ENCODE results near the gene DUSP8.
"Not testable (repeated sequence)": the region's sequence is repeated elsewhere in the genome, so short reads cannot be mapped to it uniquely, and the experiment has no call there.

Gene DUSP8

DNA sequence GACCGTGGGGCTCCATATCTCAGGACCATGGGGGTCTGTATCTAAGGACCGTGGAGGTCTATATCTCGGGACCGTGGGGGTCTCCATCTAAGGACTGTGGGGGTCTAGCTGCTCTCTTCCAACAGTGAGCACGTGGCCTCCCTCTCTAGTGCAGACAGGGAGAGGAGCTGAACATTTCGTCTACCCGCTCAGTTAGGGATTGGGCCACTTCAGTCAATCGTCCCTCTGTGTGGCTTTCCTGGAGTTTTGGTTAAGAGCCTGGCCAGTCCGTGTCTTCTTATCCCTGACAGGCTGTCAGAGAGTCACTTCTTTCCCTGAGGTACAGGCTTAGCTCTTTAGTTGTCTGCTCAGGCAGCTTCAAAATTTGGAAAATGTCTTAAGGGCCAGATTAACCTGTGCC, 9.9 kb upstream of the DUSP8 start:
- CTCF ChIA-PET: interaction anchor here (0.6 kb wide), 1 partner anchor 562 kb away, joined by 3 read pairs; no protein-coding TSS in a partner anchor

DNA sequence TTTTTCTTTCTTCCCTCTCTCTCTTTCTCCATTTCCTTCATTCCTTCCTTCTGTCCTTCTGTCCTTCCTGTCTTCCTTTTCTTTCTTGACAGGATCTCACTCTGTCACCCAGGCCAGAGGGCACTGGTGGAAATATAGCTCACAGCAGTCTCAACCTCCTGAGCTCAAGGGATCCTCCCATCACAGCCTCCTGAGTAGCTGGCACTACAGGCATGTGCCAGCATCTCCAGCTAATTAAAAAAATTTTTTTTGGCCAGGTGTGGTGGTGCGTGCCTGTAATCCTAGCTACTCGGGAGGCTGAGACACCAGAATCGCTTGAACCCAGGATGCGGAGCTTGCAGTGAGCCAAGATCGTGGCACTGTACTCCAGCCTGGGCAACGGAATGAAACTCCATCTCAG, 4.8 kb upstream of the DUSP8 start:
- TF ChIP-seq, protein P1, sequence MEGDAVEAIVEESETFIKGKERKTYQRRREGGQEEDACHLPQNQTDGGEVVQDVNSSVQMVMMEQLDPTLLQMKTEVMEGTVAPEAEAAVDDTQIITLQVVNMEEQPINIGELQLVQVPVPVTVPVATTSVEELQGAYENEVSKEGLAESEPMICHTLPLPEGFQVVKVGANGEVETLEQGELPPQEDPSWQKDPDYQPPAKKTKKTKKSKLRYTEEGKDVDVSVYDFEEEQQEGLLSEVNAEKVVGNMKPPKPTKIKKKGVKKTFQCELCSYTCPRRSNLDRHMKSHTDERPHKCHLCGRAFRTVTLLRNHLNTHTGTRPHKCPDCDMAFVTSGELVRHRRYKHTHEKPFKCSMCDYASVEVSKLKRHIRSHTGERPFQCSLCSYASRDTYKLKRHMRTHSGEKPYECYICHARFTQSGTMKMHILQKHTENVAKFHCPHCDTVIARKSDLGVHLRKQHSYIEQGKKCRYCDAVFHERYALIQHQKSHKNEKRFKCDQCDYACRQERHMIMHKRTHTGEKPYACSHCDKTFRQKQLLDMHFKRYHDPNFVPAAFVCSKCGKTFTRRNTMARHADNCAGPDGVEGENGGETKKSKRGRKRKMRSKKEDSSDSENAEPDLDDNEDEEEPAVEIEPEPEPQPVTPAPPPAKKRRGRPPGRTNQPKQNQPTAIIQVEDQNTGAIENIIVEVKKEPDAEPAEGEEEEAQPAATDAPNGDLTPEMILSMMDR (conservative IDR thresholded peaks at IDR 0.05; ENCODE audit: low read depth): no peak
- POLR2A ChIA-PET (ENCODE audit: low non-redundant PET): no interaction called here
- CTCF ChIA-PET: interaction anchor here (0.6 to 1.8 kb wide), 4 partner anchors 19 to 50 kb away, joined by 4 to 5 read pairs (median 5); no protein-coding TSS in a partner anchor
- no peak overlapping the region for H3K27ac ChIP-seq
- no peak for DNase-seq (ENCODE audit: low spot score)

More for the DNA sequence above, 9.9 kb upstream of the DUSP8 start:
- DNase-seq (ENCODE audit: low spot score): no peak
- TF ChIP-seq, protein P1 (conservative IDR thresholded peaks at IDR 0.05; ENCODE audit: low read depth): no peak
- H3K27ac ChIP-seq: no peak overlapping the region
- POLR2A ChIA-PET (ENCODE audit: low non-redundant PET): no interaction called here

DNA sequence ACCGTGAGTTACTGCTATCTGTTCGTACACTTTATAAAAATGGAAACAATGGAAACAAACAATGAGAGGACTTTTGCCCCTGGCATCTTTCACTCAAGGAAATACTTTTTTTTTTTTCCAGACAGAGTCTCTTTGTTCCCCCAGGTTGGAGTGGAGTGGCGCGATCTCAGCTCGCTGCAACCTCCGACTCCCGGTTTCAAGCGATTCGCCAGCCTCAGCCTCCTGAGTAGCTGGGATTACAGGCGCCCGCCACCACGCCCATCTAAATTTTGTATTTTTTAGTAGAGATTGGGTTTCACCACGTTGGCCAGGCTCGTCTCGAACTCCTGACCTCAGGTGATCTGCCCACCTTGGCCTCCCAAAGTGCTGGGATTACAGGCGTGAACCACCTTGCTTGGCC, 3.7 kb upstream of the DUSP8 start:
- H3K27ac ChIP-seq; POLR2A ChIA-PET (ENCODE audit: low non-redundant PET); DNase-seq (ENCODE audit: low spot score): not testable (repeated sequence)
- CTCF ChIA-PET: interaction anchor here (0.6 to 3.0 kb wide), 7 partner anchors 13 to 845 kb away, joined by 3 to 78 read pairs (median 3); no protein-coding TSS in a partner anchor

DNA sequence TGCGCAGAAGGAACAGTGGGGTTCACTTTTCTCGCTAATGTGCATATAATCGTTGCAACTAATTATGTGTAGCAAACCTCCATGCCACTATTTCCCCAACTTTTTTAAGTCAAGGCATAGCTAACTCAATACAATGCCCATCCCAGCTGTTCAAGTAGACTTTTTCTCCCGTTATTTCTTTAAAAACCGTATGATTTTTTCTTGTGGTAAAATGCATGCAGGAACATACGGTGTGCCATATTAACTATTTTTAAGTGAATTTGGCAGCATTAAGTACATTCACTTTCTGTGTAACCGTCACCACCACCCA, 2.8 kb upstream of the DUSP8 start:
- ChIA-PET CTCF (interaction anchor here (0.5 to 3.0 kb wide), 19 partner anchors 10 to 578 kb away, joined by 3 to 78 read pairs (median 4); partner anchors contain the start of gene KRTAP5-1), POLR2A (ENCODE audit: low non-redundant PET) (interaction anchor here (0.6 to 1.0 kb wide), 2 partner anchors 16 to 65 kb away, joined by 3 read pairs; no protein-coding TSS in a partner anchor)
- no peak for DNase-seq (ENCODE audit: low spot score)
- TF ChIP-seq, protein P1 (conservative IDR thresholded peaks at IDR 0.05; ENCODE audit: low read depth): peak; percentile 69
- no peak overlapping the region for H3K27ac ChIP-seq

DNA sequence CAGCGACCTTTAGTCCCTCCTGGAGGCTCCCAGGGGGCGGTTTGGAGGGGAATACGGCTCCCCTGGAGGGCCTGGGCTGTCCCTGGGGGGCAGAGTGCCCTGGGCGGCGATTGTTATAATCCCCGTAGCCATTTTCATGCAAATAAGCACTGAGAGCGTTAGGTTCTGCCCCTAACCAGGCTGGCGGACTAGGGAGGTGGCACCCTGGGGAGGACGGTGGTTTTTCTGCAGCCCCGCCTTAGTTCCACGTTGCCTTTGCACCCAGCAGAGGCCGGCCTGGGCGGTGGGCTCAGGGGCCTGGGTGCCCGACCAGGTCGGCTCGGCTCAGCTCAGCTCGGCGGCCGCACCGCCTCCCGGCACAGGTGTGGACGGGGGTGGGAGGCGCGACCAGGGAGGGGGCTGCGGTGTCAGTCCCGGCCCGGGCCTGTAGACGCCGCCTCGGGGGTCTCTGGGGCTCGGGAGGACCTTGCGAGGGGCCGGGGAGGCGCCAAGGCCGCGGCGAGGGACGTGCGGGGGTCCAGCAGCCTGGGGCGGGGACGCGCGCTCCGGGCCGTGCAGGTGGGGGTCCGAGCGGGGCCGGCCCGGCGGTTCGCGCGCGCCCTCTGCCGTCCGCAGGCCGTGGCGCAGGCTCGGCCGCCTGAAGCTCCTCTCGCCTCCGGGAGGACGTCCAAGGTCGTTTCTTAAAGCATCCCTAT, 2.3 kb upstream of the DUSP8 start:
- TF ChIP-seq, protein P1 (conservative IDR thresholded peaks at IDR 0.05; ENCODE audit: low read depth): peak; percentile 96
- peak; percentile 51 for DNase-seq (ENCODE audit: low spot score)
- ChIA-PET CTCF (interaction anchor here (0.5 to 3.0 kb wide), 22 partner anchors 9 to 579 kb away, joined by 3 to 78 read pairs (median 4); partner anchors contain the start of gene KRTAP5-1), POLR2A (ENCODE audit: low non-redundant PET) (interaction anchor here (0.6 to 1.0 kb wide), 2 partner anchors 16 to 65 kb away, joined by 3 read pairs; no protein-coding TSS in a partner anchor)
- peak overlapping the region; percentile 13 for H3K27ac ChIP-seq

DNA sequence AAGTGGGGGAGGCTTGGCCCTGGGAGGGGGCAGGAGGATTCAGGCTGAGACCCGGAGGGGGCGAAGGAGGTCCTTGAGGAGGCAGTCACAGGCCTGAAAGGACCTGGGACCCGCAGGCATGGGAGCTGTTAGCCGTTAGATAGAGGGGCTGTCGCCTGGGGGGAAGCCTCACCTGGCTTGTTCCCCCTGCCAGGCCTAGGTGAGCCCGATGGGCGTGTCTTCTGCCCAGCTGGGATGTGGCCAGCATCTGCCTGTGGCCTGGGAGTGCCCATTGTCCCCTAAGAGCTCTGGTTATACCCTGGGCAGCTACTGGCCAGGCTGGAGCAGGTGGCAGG, 1.8 kb upstream of the DUSP8 start:
- POLR2A ChIA-PET (ENCODE audit: low non-redundant PET): interaction anchor here (1.0 kb wide), 1 partner anchor 15 kb away, joined by 3 read pairs; no protein-coding TSS in a partner anchor
- CTCF ChIA-PET: interaction anchor here (0.6 to 3.0 kb wide), 8 partner anchors 9 to 345 kb away, joined by 5 to 78 read pairs (median 9); no protein-coding TSS in a partner anchor
- no peak for DNase-seq (ENCODE audit: low spot score)
- peak overlapping the region; percentile 13 for H3K27ac ChIP-seq
- TF ChIP-seq, protein P1 (conservative IDR thresholded peaks at IDR 0.05; ENCODE audit: low read depth): no peak
